GM19467 (cell line): ENCODE data around the gene SLC26A2.
A peak's percentile ranks its signal among the peaks of the same experiment; 100 is the strongest.
"Not testable (repeated sequence)": the region's sequence is repeated elsewhere in the genome, so short reads cannot be mapped to it uniquely, and the experiment has no call there.

ENCODE experiments used
- ATAC-seq: cut with Tn5 transposase; IDR thresholded peaks from one replicate; pipeline ENCODE4 v1.9.1; 2021; ENCODE audit warnings: mild to moderate bottlenecking, moderate library complexity; ENCODE audit not compliant: unreplicated experiment

Gene SLC26A2

GRCh38 chr5:149936700-149937091 is 23.9 kb upstream of the SLC26A2 start:
- no peak for ATAC-seq

- no peak for ATAC-seq
These were observed 22.9 kb upstream of the SLC26A2 start for GRCh38 chr5:149937610-149938009.

- ATAC-seq = no peak
These were observed 22.3 kb upstream of the SLC26A2 start for GRCh38 chr5:149938279-149938678.

GRCh38 chr5:149938791-149939358 is 21.7 kb upstream of the SLC26A2 start:
- ATAC-seq = no peak

GRCh38 chr5:149939546-149939945 is 21.0 kb upstream of the SLC26A2 start:
- no peak for ATAC-seq

GRCh38 chr5:149940077-149940574 is 20.4 kb upstream of the SLC26A2 start:
- ATAC-seq = peak; percentile 84

- ATAC-seq = no peak
These were observed 19.5 kb upstream of the SLC26A2 start for GRCh38 chr5:149940941-149941644.

GRCh38 chr5:149941795-149942194 is 18.8 kb upstream of the SLC26A2 start:
- no peak for ATAC-seq

GRCh38 chr5:149942199-149942598 is 18.4 kb upstream of the SLC26A2 start:
- no peak for ATAC-seq

- ATAC-seq = not testable (repeated sequence)
These were observed 17.8 kb upstream of the SLC26A2 start for GRCh38 chr5:149942741-149943169.

- ATAC-seq = not testable (repeated sequence)
These were observed 17.2 kb upstream of the SLC26A2 start for GRCh38 chr5:149943177-149943949.

- ATAC-seq = no peak
These were observed 15.9 kb upstream of the SLC26A2 start, which contains the start of gene PDE6A for GRCh38 chr5:149944666-149945065. PDE6A (minus strand) TSS chr5:149944793; CDS start chr5:149944673, 120 bp downstream.

GRCh38 chr5:149946118-149946517 is 14.4 kb upstream of the SLC26A2 start:
- no peak for ATAC-seq

GRCh38 chr5:149948993-149949392 is 11.6 kb upstream of the SLC26A2 start:
- ATAC-seq = no peak

- no peak for ATAC-seq
These were observed 9.3 kb upstream of the SLC26A2 start for GRCh38 chr5:149951138-149951749.

GRCh38 chr5:149953436-149954121 is 7.0 kb upstream of the SLC26A2 start:
- ATAC-seq = no peak

- no peak for ATAC-seq
These were observed 5.8 kb upstream of the SLC26A2 start for GRCh38 chr5:149954798-149955197.

GRCh38 chr5:149956685-149957084 is 3.9 kb upstream of the SLC26A2 start:
- no peak for ATAC-seq

- ATAC-seq = no peak
These were observed 2.7 kb upstream of the SLC26A2 start for GRCh38 chr5:149957855-149958254.

- ATAC-seq = no peak
These were observed 937 bp upstream of the SLC26A2 start for GRCh38 chr5:149959406-149960236.
